Type B pancreatic cell (in vitro differentiated cells): ENCODE results near the gene DBT. TPM values are rescaled to one million over a fixed set of nuclear protein-coding genes. Genes with fewer than 3 reads are reported as not detected.

Experiments used
- DNase-seq: peaks from one replicate; pipeline ENCODE4 v3.0.0; 2021; ENCODE audit warnings: mixed read lengths; ENCODE audit not compliant: unreplicated experiment; ENCODE audit errors: extremely low spot score
- H3K27ac Mint-ChIP-seq: 2 replicates; pipeline ENCODE4 v1.8.0; 2021; ENCODE audit warnings: mild to moderate bottlenecking, mixed read lengths
- H3K27me3 Mint-ChIP-seq: 2 replicates; pipeline ENCODE4 v1.8.0; 2021; ENCODE audit warnings: mixed read lengths
- H3K36me3 Mint-ChIP-seq: 2 replicates; pipeline ENCODE4 v1.8.0; 2021; ENCODE audit warnings: mixed read lengths
- H3K4me1 Mint-ChIP-seq: one replicate; pipeline ENCODE4 v1.8.0; 2021; ENCODE audit warnings: mixed read lengths; ENCODE audit not compliant: unreplicated experiment
- H3K4me3 Mint-ChIP-seq: 2 replicates; pipeline ENCODE4 v1.8.0; 2021; ENCODE audit warnings: mild to moderate bottlenecking, mixed read lengths
- H3K9me3 Mint-ChIP-seq: 2 replicates; pipeline ENCODE4 v1.8.0; 2021; ENCODE audit warnings: mixed read lengths
- total RNA-seq: library from RNA; stranded (reverse); gene quantifications from 2 replicates; pipeline ENCODE4 v1.2.1, GENCODE V29; 2021; ENCODE audit warnings: low replicate concordance
- TF ChIP-seq, protein P1 (sequence below): fragments of 200-600 bp; sonication (generic); conservative IDR thresholded peaks from 2 replicates; pipeline ENCODE4 v1.5.0; 2021; ENCODE audit warnings: antibody characterized with exemption, mild to moderate bottlenecking

The DBT gene
- total RNA-seq, 1 donor from 2014 or later = 21.4 TPM

DNA sequence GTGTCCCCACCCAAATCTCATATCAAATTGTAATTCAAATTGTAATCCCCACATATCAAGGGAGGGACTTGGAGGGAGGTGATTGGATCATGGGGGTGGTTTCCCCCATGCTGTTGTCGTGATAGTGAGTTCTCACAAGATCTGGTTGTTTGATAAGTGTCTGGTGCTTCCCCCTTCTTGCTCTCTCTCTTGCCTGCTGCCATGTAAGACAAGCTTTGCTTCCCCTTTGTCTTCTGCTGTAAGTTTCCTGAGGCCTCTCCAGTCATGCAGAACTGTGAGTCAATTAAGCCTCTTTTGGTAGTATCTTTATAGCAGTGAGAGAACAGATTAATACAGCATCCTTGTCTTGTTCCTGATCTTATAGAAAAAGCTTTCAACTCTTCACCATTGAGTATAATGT is 65.1 kb downstream of the DBT start:
- H3K36me3 Mint-ChIP-seq = no peaks in the 10 kb centered on the region
- no peak overlapping the region for H3K4me3 Mint-ChIP-seq
- H3K27me3 Mint-ChIP-seq = no peaks in the 10 kb centered on the region
- no peak overlapping the region for H3K27ac Mint-ChIP-seq
- no peak for DNase-seq
- TF ChIP-seq, protein P1, sequence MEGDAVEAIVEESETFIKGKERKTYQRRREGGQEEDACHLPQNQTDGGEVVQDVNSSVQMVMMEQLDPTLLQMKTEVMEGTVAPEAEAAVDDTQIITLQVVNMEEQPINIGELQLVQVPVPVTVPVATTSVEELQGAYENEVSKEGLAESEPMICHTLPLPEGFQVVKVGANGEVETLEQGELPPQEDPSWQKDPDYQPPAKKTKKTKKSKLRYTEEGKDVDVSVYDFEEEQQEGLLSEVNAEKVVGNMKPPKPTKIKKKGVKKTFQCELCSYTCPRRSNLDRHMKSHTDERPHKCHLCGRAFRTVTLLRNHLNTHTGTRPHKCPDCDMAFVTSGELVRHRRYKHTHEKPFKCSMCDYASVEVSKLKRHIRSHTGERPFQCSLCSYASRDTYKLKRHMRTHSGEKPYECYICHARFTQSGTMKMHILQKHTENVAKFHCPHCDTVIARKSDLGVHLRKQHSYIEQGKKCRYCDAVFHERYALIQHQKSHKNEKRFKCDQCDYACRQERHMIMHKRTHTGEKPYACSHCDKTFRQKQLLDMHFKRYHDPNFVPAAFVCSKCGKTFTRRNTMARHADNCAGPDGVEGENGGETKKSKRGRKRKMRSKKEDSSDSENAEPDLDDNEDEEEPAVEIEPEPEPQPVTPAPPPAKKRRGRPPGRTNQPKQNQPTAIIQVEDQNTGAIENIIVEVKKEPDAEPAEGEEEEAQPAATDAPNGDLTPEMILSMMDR = no peak
- H3K4me1 Mint-ChIP-seq = no peaks in the 10 kb centered on the region
- H3K9me3 Mint-ChIP-seq = peaks cover 3% of the 10 kb centered on the region

DNA sequence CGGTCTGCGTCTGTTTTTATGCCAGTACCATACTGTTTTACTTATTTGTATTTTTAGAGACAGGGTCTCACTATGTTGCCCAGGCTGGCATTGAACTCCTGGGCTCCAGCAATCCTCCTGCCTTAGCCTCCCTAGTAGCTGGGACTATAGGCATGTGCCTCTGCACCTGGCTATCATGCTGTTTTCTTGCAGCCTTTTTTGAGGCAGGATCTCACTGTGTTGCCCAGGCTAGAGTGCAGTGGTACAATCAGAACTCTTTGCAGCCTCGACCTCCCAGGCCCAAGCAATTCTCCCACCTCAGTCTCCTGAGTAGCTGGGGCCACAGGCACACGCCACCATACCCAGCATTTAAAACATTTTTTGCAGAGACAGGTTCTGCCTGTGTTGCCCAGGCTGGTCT is 66.3 kb downstream of the DBT start:
- no peaks in the 10 kb centered on the region for H3K27me3 Mint-ChIP-seq
- H3K9me3 Mint-ChIP-seq = peaks cover 3% of the 10 kb centered on the region
- H3K27ac Mint-ChIP-seq = no peak overlapping the region
- DNase-seq = no peak
- TF ChIP-seq, protein P1 = no peak
- H3K4me3 Mint-ChIP-seq = no peak overlapping the region
- no peaks in the 10 kb centered on the region for H3K4me1 Mint-ChIP-seq
- no peaks in the 10 kb centered on the region for H3K36me3 Mint-ChIP-seq

DNA sequence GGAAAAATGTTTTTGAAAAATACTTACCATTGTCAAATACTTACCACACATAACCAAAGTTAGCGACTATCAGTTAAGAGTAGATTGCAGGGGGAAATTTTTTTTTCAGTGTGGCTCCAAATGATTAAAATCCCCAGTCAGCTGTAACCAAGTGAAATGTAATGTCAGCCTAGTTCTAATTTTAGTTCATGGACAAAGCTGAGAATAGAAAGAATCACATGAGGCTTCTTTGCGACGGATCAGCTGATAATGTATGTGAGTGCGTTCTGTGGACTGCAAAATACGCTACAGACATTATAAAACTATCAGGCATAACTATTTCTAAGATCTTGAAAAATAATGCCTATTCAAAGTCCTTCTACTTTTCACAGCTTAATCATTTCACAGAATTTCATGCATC is 71.5 kb downstream of the DBT start, which contains the start of gene LRRC39:
Gene LRRC39 (minus strand): TSS at position 166 of the 400 bp plus-strand sequence. CDS start 9,740 bp downstream, outside the sequence.
- Mint-ChIP-seq H3K4me3 (no peak within 1 kb of the TSS), H3K36me3 (no peaks in the 10 kb centered on the region), H3K27ac (no peak within 1 kb of the TSS), H3K27me3 (no peaks in the 10 kb centered on the region), H3K9me3 (peaks cover 3% of the 10 kb centered on the region), H3K4me1 (no peaks in the 10 kb centered on the region)
- TF ChIP-seq, protein P1 = no peak
- no peak for DNase-seq

DNA sequence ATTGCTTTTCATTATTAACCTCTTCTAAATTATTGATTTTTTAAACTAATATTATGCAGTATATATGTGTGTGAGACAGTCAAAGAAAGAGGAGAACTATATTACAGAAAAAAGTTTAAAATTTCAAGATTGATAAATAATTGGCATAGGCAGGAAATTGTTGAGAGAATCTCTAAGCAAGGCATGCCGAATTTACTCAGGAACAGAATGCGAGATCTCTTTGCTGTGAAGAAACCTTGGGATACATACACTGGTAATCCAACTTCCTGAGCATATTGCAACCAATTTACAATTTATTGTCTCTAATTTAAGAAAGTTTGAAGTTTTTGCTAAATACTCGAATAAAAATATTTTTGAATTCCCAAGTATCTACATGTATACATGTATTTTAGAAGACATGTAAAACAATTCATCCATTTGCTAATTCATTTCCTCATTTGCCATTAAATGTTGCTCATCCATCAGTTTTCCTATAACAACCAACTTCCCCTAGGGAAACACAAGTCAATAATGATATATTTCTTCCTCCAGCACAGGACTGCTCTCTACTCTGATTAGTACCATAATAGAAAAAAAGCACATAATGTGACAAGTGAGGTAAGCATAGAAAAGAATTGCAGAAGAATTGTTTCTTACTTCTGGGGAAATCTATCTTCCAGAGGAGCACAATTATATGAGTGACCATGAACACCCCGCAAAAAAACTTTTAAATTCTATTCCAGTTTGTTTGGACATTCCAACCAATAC is 72.2 kb downstream of the DBT start:
- no peaks in the 10 kb centered on the region for H3K27me3 Mint-ChIP-seq
- no peak for DNase-seq
- H3K4me1 Mint-ChIP-seq = no peaks in the 10 kb centered on the region
- H3K27ac Mint-ChIP-seq = no peak overlapping the region
- peaks cover 3% of the 10 kb centered on the region for H3K9me3 Mint-ChIP-seq
- H3K4me3 Mint-ChIP-seq = no peak overlapping the region
- H3K36me3 Mint-ChIP-seq = no peaks in the 10 kb centered on the region
- TF ChIP-seq, protein P1 = no peak

DNA sequence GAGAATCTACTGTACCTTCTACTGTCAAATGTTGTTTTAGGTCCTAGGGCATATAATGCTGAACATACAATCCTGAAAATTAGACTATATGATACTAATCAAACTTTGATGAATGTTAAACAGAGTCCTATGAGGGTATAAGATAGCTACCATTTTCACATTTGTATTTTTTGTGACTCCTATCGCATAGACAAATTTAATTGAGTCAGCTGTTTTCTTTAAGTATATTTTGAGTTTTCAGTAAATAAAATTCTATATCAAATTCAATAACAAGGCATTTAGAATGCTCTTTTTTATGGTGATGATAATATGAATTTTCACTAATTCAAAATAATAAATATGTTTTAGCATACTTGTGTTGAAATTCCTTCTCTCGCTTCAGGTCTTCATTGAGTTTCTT is 81.6 kb downstream of the DBT start:
- Mint-ChIP-seq H3K9me3 (no peaks in the 10 kb centered on the region), H3K4me3 (no peak overlapping the region), H3K4me1 (peaks cover 4% of the 10 kb centered on the region), H3K27ac (no peak overlapping the region), H3K36me3 (no peaks in the 10 kb centered on the region), H3K27me3 (no peaks in the 10 kb centered on the region)
- no peak for DNase-seq
- TF ChIP-seq, protein P1 = no peak
